GM18873 (cell line): Measurements from ENCODE around the gene DOHH.

Experiments
- ATAC-seq: cut with Tn5 transposase; IDR thresholded peaks from one replicate; pipeline ENCODE4 v1.9.1; 2021; ENCODE audit warnings: mild to moderate bottlenecking, moderate library complexity, moderate number of reproducible peaks; ENCODE audit not compliant: unreplicated experiment, low FRiP score

Gene DOHH

GRCh38 chr19:3500429-3501101 lies at the start of gene DOHH:
Gene DOHH (minus strand): TSS chr19:3500674. CDS start chr19:3496814, 3,860 bp downstream.
- ATAC-seq, result peak; percentile 72

DNA sequence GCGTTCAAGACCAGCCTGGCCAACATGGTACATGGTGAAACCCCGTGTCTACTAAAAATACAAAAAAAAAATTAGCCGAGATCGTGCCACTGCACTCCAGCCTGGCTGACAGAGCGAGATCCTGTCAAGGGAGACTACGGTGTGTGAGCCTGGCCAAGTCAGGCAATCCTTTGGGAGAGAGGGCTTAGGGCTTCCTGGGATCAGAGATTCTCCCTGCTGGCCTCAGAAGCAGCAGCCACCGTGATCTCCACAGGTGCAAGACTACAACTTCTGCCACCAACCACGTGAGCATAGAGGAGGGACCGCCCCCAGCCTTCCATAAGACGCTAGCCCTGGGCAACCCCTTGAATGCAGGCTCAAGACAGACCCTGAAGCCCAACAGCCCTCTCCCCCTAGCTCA lies 49.3 kb upstream of the DOHH start:
- no peak for ATAC-seq

DNA sequence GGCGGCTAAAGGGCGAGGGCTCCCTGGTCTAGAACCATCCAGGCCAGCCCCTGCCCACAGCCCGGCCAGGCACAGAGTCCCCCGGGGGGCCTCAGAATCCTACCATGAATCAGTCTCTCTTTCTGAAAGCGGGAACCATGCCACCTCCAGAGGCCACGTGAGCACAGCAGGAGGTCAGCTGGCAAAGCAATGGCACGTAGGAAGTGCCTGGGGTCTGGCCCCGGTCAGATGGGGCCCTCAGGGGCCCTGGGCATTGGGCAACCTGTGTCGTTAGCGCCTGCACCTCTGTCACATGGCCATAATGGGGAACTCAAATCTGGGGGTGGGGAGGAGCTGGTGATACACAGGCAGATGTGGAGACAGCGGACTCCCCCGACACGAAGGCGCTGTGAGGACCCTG lies 48.1 kb upstream of the DOHH start:
- no peak for ATAC-seq

DNA sequence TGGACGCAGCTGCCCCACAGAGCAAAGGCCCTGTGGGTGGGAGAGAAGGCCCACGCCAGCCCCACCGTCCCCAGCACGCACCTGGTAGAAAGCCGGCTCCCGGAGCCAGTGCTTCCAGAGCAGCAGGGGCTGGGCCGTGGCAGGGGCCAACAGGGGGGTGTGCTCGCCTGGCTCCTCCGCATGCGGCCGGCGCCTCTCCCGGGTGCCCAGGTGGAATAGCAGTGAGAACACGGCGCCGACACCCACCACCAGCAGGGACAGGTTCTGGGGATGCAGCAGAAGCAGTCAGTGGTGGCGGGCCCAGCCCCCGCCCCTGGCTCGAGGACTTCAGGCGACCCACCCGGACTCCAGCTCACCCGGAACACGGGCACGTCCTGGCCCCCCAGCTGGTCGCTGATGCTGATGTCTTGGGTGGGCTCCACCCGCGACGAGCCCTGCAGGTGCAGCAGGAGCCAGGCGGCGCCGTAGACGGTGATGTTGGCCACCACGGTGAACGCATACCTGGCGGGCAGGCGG lies 47.4 kb upstream of the DOHH start:
- no peak for ATAC-seq

GRCh38 chr19:3547301-3547731 lies 46.8 kb upstream of the DOHH start:
- no peak for ATAC-seq

- no peak for ATAC-seq
These were observed 45.6 kb upstream of the DOHH start for GRCh38 chr19:3546119-3546518.

DNA sequence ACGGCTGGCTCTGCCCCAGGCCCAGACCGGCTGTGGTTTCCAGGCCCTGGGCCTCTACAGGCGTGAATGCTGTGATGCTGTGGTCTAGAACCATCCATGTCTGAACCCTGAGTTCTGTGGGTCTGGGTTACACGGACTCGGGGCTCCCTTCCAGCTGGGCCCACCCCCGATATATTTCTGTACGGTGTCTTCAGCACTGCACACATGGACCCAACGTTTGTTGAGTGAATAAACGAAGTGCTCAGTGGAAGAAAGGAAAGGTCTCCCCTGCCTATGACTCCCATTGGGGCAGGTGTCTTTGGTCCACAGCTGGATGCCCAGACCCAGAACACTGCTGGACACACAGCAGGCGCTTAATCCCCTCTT lies 45.2 kb upstream of the DOHH start:
- no peak for ATAC-seq

GRCh38 chr19:3544742-3545668 lies 44.5 kb upstream of the DOHH start:
- ATAC-seq, result no peak

GRCh38 chr19:3544058-3544376 lies 43.5 kb upstream of the DOHH start:
- ATAC-seq, result no peak

DNA sequence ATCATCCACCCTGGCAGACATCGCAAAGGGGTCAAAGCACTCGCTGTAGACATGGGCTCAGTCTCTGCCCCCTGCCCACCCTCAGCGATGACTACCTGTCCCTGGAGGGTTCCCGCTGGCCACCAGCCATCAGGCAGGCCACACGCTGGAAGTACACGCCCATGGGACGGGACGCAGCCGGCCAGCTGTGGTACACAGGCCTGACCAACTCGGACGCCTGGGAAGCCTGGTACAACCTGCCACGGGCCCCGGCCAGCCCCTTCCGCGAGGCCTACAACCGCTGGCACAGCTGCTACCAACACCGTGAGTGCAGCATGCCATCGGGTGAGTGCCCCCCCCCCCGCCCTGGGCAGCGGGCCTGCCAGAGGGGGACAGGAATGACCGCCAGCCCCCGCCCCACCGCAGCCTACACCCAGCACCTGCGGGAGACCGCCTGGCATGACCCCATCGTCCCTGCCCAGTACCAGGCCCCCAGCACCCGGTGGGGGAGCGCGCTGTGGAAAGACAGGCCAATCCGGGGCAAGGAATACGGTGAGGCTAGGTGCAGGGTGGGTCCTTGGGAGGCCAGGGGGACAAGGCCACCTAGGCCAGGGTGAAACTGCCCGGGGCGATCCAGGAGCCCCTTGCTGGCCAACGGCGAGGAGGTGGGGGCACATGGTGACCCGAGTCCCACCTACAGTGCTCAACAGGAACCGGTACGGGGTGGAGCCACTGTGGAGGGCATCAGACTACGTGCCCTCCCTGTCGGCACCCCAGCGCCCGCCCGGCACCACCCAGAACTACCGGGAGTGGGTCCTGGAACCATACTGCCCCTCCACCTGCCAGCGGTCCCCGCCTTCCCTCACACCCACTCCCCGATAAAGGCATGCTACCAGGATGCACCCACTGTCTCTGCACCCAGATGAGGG lies 42.9 kb upstream of the DOHH start:
- ATAC-seq, result no peak

DNA sequence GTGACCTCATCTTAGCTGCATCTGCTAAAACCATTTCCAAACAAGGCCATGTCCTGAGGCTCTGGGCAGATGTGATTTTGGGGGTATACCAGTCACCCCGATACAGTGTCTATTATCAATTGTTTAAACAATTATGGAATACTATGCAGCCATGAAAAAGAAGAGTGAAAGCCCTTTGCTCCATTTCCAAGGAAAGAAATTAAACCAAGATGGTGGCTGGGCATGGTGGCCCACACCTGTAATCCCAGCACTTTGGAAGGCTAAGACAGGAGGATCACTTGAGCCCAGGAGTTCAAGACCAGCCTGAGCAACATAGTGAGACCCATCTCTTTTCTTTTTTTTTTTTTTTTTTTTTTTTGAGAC lies 39.3 kb upstream of the DOHH start:
- ATAC-seq, result no peak

- no peak for ATAC-seq
These were observed 38.7 kb upstream of the DOHH start, which contains the start of gene TEKTIP1 for GRCh38 chr19:3538965-3539755. Gene TEKTIP1 (plus strand): TSS chr19:3539174. CDS start chr19:3539178, 4 bp downstream.

- no peak for ATAC-seq
These were observed 37.9 kb upstream of the DOHH start for GRCh38 chr19:3538258-3538929.

DNA sequence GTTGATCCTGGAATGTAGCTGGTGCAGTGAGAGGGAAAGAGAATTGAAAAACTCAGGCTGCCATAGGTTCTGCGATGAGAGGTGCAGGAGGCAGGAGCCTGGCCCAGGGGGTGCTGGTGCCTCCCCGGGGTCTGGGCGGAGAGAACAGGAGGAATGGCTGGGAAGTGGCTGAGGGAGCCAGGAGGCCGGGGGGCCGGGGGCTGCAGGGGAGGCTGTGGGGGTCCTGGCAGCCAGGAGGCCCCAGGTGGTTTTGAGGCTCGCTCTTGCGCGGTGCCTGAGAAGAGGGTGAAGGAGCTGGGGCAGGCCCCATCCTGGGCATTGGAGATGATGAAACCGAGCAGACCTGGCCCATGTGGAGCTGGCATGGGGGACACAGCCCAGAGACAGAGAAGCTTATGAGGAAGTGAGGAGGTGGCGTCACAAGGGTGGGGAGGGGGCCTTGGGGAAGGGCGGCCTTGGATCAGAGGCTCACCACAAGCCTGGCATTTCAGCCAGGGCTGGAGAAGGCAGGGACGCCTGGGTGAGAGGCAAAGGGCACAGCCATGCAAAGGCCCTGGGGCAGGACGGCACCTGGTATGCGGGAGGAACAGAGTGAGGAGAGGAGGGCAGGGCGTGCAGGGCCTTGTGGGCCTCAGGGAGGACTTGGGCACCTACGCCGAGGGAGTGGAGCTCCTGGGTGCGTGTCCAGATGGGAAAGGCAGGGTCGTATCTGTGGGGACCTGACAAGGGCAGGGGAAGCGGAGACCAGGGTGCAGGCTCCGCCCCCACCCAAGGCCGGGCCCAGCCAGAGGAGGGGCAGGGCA lies 37.2 kb upstream of the DOHH start:
- no peak for ATAC-seq

DNA sequence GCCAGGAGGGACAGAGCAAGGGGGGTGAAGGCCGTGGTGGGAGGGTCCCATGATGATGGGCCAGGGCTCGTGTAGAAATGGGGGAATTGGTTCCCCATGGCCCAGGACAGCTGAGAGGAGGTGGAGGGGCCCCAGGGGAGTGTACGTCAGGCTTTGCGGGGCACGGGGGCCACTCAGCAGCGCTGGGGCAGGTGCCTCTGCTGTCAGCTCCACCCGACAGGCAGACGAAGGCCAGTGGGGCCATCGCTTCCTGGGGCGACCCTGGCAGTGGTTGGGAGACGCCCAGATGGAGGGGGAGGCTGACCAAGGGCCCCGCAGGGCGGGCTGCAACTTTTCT lies 36.6 kb upstream of the DOHH start:
- no peak for ATAC-seq

- no peak for ATAC-seq
These were observed 36.1 kb upstream of the DOHH start for GRCh38 chr19:3536429-3537100.

- ATAC-seq, result no peak
These were observed 35.5 kb upstream of the DOHH start for GRCh38 chr19:3535981-3536380.

GRCh38 chr19:3535563-3535965 lies 35.1 kb upstream of the DOHH start:
- no peak for ATAC-seq
